Measurements from ENCODE around the gene PCP4L1. TPM values are rescaled to one million over a fixed set of nuclear protein-coding genes. Genes with fewer than 3 reads are reported as not detected.
"Not testable (repeated sequence)": the region's sequence is repeated elsewhere in the genome, so short reads cannot be mapped to it uniquely, and the experiment has no call there.

PCP4L1 gene
- total RNA-seq, 1 experiment from 2014 or later = not detected

DNA sequence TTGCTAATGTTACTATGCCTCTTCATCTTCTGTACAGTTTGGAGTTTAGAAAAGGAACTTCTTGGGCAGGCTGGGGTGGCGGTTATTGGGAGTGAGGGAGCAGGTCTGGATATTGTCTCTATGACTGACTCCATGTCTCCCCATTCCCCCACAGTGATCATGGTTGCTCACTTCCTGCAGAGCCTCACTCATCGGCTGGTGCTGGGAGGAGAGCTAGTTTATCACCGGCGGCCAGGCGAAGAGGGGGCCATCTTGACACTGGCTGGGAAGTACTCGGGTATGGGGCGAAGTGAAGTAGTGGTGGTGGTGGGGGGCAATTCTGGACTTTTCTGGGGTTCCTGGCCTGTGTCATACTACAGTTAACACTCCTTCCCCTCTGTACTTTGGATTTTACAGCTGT lies 30.5 kb upstream of the PCP4L1 start:
- DNase-seq (ENCODE audit: low spot score) = no peak

DNA sequence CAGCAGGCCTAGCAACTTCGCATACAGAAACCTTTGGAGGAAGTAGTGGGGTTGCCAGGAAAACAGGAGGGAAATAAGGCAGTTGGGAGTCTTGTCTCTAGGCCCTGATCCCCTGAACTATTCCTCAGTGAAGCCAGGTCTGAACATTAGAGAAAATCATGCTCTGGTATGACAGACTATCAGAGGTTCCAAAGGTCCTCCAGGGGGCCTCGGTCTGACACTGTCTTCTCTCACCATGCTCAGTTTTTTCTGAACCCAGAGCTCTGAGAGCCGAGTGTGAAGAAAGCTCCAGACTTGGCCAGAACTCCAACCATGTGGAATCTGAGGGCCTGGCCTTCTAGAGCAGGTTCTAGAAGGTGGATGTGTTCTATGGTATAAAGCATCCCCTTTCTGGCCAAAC lies 28.6 kb upstream of the PCP4L1 start:
- no peak for DNase-seq (ENCODE audit: low spot score)

- DNase-seq (ENCODE audit: low spot score) = no peak
These were observed 27.8 kb upstream of the PCP4L1 start for GRCh38 chr1:161230762-161231161.

DNA sequence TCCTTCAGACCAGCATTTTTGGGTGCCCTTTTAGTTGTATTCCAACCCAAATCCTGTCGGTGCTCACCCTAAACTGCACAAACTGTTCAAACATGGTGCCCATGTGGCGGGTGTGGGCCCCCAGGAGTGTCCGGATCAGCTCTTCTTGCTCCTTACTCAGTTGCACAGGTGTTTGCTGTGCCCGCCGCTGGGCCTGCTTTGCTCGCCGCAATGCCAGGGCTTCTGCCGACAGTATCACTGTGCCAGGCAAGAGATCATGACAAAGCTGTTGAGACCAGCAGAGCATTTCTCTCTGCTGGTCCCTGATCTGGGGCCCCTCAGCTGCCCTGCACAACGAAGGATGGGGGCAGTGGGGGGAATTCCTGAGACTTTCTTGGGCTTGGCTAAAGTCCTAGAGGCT lies 25.4 kb upstream of the PCP4L1 start:
- DNase-seq (ENCODE audit: low spot score) = no peak

DNA sequence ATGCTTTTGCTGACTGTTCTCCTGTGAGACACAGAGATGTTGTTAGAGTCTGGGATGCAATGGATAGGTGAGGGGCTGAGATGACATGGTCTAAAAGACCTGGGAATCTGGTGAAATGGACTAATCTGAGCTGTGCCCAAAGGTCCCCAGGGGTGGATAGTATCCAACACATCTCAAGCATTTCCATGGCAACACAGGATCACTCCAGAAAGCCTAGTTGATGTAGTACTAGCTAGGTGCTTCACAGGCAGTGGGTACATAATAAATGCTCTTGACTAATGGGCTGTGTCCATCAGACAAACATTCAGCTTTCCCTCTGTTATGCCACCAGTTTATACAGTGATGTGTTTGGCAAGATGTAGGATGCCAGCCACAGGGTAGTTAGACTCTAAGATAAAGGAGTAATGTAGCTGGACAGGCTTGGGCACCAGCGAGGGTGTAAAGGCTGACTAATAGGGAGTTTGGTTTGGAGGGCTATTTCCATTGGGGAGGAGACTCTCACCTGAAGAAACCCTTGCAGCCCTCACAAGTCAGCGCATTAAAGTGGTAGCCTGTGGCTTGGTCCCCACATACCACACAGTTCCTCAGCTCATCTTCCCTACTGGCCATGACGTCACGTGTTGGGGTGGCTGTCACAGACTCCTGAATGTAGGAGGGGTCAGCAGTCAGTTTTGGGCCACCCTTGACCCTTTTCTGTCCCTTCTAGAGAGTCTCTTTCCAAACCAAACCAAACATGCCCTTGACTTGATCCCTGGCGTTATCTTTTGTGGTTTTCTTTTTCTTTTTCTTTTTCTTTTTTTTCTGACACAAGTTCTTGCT lies 22.4 kb upstream of the PCP4L1 start:
- no peak for DNase-seq (ENCODE audit: low spot score)

DNA sequence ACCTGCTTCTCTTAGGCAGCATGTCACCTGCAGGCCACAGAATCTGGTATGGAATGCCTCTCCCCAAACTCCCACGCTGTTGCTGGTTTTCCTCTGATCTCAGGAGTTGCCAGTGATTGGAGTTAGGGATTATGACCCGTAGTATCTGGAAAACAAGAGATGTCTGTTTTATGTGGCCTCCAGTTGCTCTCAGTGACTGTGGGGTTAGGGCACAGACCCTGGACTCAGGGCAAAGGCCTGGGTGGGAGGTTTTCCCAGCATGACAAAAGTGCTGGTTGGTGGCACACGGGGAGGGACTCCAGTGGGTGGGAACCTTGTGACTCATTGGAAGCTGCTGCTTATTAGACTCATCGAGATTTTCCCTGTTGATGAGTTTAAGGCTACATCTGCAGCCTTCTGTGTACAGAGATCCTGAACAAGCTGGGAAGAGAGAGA lies 20.5 kb upstream of the PCP4L1 start, which contains the start of gene NR1I3:
NR1I3 (minus strand) TSS at position 165 of the 435 bp plus-strand sequence. CDS start 1,638 bp downstream, outside the sequence.
- DNase-seq (ENCODE audit: low spot score) = no peak

GRCh38 chr1:161241682-161242081 lies 16.9 kb upstream of the PCP4L1 start:
- DNase-seq (ENCODE audit: low spot score) = no peak

DNA sequence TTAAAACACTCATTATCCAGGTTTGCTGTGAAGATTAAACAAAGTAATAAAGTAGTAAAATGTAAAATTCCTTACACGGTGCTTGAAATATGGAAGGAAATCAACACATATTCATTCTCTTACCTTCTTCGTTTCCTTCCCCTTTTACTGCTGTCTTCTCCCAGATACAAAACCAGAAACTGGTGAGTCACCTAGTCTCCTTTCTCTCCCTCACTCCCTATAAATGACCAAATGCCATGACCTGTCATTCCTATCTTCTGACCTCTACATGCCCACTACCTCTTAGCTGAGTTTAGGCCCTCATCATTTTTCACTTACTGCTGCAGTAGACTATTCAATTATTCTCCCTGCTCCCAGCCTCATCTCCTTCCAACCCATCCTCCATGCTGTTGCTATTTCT lies 16.2 kb upstream of the PCP4L1 start:
- DNase-seq (ENCODE audit: low spot score) = no peak

DNA sequence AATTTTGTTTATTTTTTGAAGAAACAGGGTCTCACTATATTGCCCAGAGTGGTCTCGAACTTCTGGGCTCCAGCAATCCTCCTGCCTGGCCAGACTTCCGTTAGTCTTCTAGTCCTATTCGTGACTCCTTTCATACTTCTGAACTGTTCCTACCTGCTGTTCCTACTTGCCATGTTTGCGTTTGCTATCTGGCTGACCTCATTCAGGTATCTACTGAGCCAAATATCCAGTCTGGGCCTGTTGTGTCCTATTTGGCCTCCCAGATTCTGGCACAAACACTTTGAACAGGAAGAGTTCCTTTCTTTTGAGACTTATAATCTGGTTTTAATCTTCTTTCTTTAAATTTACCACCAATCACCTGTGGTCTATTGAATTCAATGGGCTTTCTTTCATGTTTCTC lies 13.7 kb upstream of the PCP4L1 start:
- DNase-seq (ENCODE audit: low spot score) = no peak

DNA sequence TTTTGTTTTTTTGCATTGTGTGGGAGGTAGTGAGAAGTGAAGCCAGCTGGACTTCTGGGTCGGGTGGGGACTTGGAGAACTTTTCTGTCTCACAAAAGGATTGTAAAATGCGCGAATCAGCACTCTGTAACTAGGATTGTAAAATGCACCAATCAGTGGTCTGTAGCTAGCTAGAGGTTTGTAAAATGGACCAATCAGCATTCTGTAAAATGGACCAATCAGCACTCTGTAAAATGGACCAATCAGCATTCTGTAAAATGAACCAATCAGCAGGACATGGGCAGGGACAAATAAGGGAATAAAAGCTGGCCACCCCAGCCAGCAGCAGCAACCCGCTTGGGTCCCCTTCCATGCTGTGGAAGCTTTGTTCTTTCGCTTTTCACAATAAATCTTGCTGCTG lies 8.4 kb upstream of the PCP4L1 start:
- DNase-seq (ENCODE audit: low spot score) = not testable (repeated sequence)

DNA sequence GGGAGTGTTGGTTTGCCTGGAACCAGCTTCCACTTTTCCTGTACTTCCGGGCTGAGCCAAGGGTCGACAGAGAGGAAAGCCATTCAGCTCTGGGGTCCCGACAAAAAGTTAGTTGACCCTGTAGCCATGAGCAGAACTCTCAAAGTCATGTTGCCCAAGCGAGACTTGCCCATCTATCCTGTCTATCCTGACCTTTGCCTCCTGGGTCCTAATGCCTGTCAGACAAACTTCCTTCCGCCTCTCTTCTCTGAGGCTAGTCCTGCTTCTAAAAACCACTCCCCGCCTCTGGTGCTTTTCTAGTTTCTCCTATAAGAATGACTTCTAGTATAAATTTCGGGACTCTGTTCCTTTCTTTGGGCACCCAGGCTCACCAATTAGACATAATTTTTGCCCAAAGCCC lies 7.7 kb upstream of the PCP4L1 start:
- DNase-seq (ENCODE audit: low spot score) = no peak

DNA sequence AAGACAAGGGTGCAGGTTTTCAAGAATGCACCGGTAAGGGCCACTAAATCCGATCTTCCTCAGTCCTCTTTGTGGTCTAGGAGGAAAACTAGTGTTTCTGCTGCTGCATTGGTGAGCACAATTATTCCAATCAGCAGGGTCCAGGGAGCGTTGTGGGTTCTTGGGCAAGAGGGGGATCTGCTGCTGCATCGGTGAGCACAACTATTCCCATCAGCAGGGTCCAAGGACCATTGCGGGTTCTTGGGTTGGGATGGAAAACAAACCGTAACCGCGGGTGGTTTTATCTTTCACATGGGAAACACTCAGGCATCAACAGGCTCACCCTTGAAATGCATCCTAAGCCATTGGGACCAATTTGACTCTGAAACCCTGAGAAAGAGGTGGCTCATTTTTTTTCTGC lies 7.0 kb upstream of the PCP4L1 start:
- no peak for DNase-seq (ENCODE audit: low spot score)

GRCh38 chr1:161255302-161255701 lies 3.2 kb upstream of the PCP4L1 start:
- not testable (repeated sequence) for DNase-seq (ENCODE audit: low spot score)

DNA sequence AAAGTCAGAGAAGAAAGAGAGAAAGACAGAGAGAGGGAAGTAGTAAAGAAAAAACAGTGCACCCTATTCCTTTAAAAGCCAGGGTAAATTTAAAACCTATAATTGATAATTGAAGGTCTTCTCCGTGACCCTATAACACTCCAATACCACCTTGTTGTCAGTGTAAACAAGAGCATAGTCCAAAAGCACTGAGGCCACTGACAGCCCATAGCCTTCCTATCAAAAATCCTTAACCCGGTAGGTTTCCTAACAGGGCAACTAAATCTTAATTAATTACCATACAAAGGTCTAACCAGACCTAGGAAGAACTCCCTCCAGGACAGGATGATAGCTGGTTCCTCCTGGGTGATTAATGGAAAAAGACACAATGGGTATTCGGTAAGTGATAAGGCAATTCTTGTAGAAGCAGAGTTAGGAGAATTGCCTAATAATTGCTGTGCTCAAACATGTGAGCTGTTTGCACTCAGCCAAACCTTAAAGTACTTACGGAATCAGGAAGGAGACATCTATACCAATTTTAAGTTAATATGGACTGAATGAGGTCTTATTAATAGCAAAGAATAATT lies 2.5 kb upstream of the PCP4L1 start:
- not testable (repeated sequence) for DNase-seq (ENCODE audit: low spot score)

GRCh38 chr1:161257109-161257508 lies 1.4 kb upstream of the PCP4L1 start:
- not testable (repeated sequence) for DNase-seq (ENCODE audit: low spot score)

DNA sequence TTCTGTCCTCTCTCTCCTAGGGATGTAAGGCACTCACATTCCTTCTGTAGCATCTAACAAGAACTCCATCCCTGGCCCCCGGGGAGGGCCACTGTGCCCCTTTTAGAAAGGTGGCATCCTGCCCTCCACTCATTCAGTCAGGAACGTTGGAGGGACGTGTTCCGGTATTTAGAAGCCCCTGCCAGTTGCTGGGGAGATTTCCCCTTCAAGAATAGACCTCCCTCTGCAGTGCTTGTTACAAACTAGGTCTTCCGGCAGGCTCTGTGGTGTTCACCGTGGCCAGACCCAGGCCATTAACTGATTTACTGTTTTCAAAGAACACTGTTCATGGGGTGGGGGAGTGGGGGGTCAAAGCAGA lies 779 bp downstream of the PCP4L1 start:
- no peak for DNase-seq (ENCODE audit: low spot score)

GRCh38 chr1:161259765-161260164 lies 1.2 kb downstream of the PCP4L1 start:
- no peak for DNase-seq (ENCODE audit: low spot score)

DNA sequence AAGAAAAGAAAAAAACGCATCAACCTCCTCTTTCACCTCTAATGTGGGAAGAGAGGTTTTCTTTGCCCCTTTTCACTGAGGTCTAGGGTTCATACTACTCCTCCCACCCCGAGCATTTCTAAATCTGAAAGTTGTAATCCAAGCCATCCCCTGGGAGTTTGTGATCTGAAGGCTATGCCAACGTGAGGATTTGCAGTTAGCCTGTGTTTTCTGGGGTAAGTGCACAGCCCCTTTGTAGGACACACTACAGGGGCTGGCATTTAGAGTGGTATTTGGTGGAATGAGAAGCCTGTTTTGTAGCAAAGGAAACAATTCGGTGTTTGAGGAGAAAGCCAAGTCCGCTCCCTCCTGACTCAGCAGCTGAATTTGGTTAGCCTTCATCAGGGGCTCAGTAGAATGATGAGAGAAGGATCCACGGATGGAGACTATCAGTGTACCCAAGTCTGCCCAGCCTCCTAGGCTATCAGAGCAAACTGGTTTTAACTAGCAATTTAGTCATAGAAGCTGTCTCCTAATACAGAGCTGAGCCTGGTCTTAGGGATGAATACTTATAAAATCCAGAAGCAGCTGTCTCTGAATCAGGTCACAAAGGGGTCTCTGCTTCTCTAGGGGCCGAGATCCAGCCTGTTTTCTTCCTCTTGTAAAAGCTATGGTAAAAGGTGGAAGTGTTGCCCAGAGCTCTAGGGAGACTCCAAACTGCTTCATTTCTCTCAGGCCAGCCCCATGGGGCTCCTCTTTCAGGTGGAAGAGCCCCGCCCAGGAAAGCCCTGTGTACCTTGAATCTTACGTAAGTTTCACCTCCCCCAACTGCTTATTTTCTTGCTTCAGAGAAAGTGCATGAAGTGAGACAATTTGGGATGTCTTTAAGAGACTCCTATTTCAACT lies 2.1 kb downstream of the PCP4L1 start:
- DNase-seq (ENCODE audit: low spot score) = no peak

DNA sequence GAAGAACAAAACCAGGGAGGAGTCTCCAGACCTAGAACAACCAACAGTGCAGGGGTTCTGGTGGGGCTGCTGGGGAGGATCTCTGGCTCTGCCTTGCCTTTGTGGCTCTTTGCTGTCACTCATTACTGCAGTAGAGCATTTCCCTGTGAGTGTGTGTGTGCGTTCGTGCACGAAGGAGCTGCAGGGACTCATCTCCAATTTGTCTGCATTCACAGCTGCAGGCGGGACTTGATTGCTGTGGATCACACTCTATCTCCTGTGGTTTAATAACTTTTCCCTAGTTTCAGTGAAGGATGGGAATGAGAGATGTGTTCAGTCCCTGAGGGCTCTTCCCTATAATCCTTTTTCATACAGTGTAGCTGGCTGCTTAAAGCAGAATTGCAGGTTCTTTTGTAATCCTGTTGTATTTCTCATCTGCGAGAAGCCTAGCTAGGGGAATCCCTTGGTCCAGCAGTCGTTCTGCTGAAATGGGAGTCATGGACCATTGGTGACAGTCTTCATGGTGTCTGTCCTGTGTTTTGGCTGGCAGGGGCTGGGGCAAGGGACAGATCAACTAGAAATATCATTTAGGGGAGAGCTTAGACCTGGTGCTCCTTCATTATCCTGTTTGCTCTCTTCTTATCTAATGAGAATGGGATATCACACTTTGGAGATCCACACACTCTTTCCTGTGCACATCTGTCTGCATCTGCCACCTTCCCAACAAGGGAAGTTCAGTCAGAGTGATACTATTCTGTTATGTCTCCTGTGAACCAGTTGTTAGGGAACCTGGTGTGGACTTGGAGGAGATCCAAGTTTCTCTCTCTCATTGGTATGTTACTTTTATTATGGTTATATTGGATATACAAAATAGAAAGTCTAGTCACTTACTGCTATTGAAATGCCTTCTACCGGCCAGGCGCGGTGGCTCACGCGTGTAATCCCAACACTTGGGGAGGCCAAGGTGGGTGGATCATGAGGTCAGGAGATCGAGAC lies 3.0 kb downstream of the PCP4L1 start:
- DNase-seq (ENCODE audit: low spot score) = no peak

DNA sequence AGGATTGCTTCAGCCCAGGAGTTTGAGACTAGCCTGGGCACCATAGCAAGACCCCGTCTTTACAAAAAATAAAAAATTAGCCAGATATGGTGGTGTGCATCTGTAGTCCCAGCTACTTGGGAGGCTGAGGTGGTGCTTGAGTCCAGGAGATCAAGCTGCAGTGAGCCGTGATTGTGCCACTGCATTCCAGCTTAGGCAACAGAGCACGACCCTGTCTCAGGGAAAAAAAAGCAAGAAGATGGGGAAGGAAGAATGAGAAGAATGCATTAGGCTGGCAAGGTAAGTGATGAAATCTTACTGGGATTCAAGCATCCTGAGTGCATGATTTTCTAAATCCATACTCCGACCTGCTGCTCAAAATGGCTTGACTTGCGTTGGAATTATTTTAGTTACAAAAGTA lies 6.8 kb downstream of the PCP4L1 start:
- DNase-seq (ENCODE audit: low spot score) = no peak

DNA sequence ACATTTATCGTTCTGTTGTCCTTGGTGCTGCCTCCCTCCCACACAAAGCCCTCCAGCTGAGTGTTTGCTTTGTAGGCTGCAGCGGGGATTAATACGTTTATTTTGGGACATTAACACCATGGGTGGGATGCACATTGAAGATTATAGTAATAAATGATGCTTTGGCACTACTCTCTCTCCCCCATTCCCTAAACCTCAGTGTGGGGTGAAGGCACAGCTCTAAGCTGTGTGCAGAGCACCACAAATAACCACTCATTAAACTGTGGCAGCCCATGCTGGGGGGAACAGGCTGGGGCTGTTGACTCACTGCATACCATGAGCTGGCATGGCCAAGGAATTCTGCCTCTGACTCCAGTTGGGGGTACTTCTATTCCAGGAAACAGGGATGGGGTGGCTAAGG lies 7.7 kb downstream of the PCP4L1 start:
- no peak for DNase-seq (ENCODE audit: low spot score)
